NCI-H2107 (cell line): ENCODE measurements around the gene LRP1-AS.
A peak's percentile ranks its signal among the peaks of the same experiment; 100 is the strongest.

Experiments used
- DNase-seq: peaks from one replicate; lab custom pipeline; 2025; lab: John Stamatoyannopoulos, UW

LRP1-AS gene

GRCh38 chr12:57146961-57147944 lies at the start of gene LRP1-AS:
TSS of gene LRP1-AS (minus strand) at chr12:57147619.
- DNase-seq = no peak

GRCh38 chr12:57196956-57197355 lies 49.5 kb upstream of the LRP1-AS start:
- DNase-seq = no peak

DNA sequence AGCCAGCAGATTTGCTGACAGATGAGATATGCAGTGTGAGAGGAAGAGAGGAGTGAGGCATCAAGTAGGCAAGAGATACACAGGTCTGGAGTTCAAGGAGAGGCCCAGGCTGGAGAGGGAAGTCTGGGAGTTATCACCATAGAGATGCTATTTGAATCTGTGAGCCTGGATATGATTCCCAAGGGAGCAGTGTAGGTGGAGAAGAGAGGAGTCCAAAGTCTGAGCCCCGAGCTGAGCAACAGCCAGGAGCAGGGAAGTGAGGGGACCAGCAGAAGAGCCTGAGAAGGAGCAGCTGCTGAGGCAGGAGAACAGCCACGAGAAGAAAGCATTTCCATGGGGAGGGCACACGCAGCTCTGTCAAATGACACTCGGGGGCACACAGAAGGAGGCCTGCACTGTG lies 49.0 kb upstream of the LRP1-AS start:
- DNase-seq = no peak

- no peak for DNase-seq
Measured at GRCh38 chr12:57195611-57196371, 48.4 kb upstream of the LRP1-AS start.

DNA sequence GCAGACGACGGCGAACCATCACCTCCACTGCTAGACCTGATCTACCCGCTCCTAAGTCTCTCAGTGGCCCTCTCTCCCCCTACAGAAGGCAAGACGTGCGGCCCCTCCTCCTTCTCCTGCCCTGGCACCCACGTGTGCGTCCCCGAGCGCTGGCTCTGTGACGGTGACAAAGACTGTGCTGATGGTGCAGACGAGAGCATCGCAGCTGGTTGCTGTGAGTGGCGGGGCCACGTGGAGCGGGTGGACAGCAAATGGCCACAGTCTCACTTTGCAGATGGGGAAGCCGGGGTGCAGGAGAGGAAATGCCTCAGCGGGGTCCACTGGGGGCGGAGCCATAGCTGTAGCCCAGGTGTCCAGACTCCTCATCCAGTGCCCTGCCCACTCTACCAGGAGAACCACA lies 47.8 kb upstream of the LRP1-AS start:
- DNase-seq = no peak

- no peak for DNase-seq
Measured at GRCh38 chr12:57194253-57194652, 46.8 kb upstream of the LRP1-AS start.

- DNase-seq = no peak
Measured at GRCh38 chr12:57193706-57194245, 46.4 kb upstream of the LRP1-AS start.

- DNase-seq = no peak
Measured at GRCh38 chr12:57192920-57193319, 45.5 kb upstream of the LRP1-AS start.

DNA sequence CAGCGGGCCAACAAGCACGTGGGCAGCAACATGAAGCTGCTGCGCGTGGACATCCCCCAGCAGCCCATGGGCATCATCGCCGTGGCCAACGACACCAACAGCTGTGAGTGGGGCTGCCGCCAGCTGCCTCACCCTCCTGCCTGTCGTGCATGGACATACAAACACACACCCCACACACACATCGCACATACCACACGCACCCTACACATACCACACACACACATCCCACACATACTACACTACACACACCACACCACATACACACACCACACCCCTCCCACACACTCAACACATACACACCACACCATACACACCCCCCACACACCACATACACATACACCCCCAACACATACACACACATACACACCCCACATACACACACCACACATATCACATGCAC lies 44.0 kb upstream of the LRP1-AS start:
- no peak for DNase-seq

- no peak for DNase-seq
Measured at GRCh38 chr12:57190821-57191220, 43.4 kb upstream of the LRP1-AS start.

DNA sequence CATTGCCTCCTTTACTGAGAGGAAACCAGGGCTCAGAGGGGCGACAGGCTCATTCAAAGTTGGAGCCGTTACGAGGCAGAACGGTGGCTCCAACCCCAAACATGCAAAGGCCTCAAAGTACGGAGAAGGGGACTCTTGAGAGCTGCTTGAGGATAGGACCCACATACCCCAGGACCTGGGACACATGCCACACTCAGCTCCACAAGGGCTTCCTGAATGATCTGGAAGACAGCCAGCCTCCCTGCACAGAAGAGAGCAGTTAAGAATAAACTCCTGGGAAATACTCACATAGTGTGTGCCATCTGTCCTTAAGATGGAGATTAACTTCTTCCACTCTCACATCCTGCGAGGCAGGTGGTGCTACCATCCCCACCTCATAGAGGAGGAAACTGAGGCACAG lies 42.6 kb upstream of the LRP1-AS start:
- DNase-seq = no peak

DNA sequence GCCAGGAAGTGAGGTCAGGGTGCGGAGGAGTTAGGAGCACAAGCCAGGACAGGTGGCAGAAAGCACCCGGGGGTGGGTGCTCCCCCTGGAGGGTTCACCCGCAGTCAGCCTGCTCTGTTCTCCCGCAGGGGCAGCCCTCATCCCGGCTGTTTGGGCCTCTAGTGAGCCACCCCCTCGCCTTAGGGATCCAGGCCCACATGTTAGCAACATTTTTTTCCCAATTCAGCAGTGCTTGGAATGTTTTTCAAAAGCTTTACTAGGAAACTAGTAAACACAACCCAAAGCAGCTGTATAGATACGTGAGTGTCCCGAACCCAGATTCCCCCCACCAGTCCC lies 40.6 kb upstream of the LRP1-AS start:
- no peak for DNase-seq

- DNase-seq = no peak
Measured at GRCh38 chr12:57187222-57188089, 40.0 kb upstream of the LRP1-AS start.

DNA sequence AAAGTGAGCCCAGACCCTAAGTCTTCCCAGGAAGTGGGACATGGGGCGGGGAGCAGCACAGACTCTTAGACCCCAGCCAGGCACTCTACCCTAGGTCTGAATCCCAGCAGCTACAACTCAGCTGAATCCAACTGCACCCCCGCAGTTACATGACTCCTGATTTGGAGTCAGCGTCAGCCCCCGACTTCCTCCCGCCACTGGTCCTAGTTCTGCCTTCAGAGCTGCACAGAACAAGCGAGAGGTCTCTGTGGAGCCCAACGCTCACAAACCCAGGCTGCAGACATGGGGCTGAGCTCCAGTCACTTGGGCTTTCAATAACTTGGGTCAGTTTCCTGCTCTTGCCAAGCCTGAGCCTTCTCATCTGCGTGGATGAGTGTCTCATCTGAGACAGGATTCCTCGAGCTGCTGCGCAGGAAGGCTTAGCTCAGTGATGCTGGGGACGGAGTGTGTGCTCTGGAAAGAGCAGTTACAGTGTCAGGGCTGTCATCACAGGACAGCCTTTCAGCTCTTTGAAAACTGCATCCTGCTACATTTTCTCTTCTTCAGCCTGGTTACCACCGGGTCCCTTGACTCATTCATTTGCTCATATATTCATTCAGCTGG lies 38.6 kb upstream of the LRP1-AS start:
- DNase-seq = no peak

GRCh38 chr12:57185403-57185802 lies 38.0 kb upstream of the LRP1-AS start:
- no peak for DNase-seq

- DNase-seq = no peak
Measured at GRCh38 chr12:57183939-57184725, 36.7 kb upstream of the LRP1-AS start.

DNA sequence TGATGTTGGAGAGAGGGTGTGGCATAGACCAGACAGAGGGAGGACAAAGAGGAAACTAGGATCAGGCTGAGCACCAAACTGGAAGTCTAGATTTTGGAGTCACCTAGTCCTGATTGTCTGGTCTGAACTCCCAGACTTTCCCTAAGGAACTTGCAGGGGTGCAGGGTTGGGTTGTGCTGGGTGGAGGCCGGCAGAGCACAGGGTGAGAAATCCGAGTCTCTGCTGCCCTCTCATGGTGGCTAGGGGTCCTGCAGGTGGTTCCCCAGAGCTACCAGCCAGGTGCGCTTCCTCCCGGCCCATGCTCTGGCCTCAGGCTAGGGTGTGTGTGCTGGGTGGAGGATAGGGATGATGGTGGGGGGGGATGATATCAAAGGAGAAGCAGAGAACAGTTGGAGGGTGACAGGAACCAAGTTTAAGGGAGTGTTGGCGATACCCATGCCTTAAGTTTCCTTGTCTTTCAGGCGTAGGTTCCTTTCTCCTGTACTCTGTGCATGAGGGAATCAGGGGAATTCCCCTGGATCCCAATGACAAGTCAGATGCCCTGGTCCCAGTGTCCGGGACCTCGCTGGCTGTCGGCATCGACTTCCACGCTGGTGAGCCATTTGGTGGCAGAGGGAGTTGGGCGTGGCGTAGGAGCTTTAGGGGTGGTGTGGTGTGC lies 35.6 kb upstream of the LRP1-AS start:
- DNase-seq = peak; percentile 72

DNA sequence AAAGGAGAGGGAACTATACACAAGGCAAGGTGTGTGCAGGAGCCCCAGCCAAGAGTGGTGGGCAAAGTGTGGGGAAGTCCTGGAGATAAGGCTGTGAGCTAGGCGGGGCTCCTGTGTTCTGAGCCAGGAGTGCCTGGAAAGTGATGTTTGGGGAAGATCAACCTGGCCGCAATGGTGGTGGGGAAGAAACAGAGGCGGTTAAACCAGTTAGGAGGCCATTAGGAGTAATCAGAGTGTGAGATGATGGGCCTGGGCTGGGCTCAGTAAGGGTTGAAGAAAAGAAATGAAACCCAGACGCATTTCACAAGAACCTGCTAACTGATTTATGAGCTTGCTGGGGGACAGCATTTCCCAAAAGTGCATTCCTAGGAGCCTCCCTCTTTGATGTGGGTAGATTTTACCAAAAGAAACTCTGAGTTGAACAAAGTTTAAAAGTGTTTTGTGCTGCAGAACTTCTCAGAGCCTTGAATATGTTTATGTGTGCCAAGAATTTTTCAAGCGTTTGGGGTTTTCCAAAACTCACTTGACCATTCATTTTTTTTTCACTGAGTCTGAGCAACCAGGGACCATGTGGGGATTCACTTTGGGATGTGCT lies 34.2 kb upstream of the LRP1-AS start:
- DNase-seq = no peak

DNA sequence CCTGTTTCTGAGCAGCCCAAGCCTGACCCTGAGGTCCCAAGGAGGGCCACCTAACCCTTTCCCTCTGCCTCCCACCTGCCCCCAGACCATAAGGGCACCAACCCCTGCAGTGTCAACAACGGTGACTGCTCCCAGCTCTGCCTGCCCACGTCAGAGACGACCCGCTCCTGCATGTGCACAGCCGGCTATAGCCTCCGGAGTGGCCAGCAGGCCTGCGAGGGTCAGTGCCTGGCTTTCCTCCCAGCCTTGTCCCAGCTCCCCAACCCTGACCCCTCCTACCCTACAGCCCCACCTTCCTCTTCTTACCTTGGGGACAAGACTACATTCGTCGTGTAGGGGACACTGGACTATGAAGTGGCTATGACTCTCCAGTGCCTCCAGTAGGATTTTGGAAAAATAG lies 33.7 kb upstream of the LRP1-AS start:
- DNase-seq = no peak
